Psoas muscle (tissue), 8 donors: Measurements from ENCODE around the gene PDE8B. TPM values are rescaled to one million over a fixed set of nuclear protein-coding genes. Genes with fewer than 3 reads are reported as not detected.

Experiments used
- ATAC-seq, 4 donors: fragments of 200-7000 bp; cut with Tn5 transposase; one replicate each; pipeline ENCODE4 v1.9.1; 2020; ENCODE audit warnings: moderate library complexity in 3 of 4, mild to moderate bottlenecking in 2 of 4
- DNase-seq, 2 donors: peaks; one replicate each; pipeline ENCODE4 v3.0.0-alpha.2; 2020
- H3K27ac ChIP-seq: fragments of 200-600 bp; one replicate; pipeline ENCODE4 v1.8.0; 2022
- H3K27me3 ChIP-seq, 3 donors: fragments of 200-600 bp in 1 of 3; one replicate each; pipeline versions ENCODE4 v1.6.1 to v1.8.0; 2013 to 2022; ENCODE audit warnings: low read length in 2 of 3, mild to moderate bottlenecking in 2 of 3, moderate library complexity in 1 of 3; ENCODE audit not compliant: insufficient read depth in 3 of 3
- H3K36me3 ChIP-seq, 2 donors: fragments of 200-600 bp in 1 of 2; one replicate each; pipeline versions ENCODE4 v1.6.1 to v1.8.0; 2013 to 2022; ENCODE audit warnings: low read depth in 1 of 2, mild to moderate bottlenecking in 1 of 2, moderate library complexity in 1 of 2; ENCODE audit not compliant: insufficient read depth in 1 of 2
- H3K4me1 ChIP-seq: fragments of 200-600 bp; one replicate; pipeline ENCODE4 v1.8.0; 2022
- H3K4me3 ChIP-seq: fragments of 200-600 bp; one replicate; pipeline ENCODE4 v1.8.0; 2022; ENCODE audit warnings: mild to moderate bottlenecking
- H3K9me3 ChIP-seq: fragments of 200-600 bp; one replicate; pipeline ENCODE4 v1.8.0; 2022
- WGBS, 3 donors: extraction: QIAGEN DNeasy Blood & Tissue Kit; methylation state at CpG; one replicate each; pipeline versions ENCODE4 v1.1.6 to v1.1.7; 2013; 5-methylcytosine and 5-hydroxymethylcytosine counted together
- intact Hi-C, 2 donors: fragments of 100-400 bp; cut with DNase I; formaldehyde crosslinking; loops; one replicate each; pipeline versions ENCODE4 v1.11.0 to v1.14.2; 2022
- polyA plus RNA-seq, 3 donors: library from polyadenylated mRNA; stranded (reverse); fragments of 200-250 nt; gene quantifications; one replicate each; pipeline ENCODE4 v1.2.3, GENCODE V29; 2013
- total RNA-seq, 4 donors: library from RNA; stranded (reverse); fragmentation: NEBNext Ultra II Directional in 2 of 4; extraction: Animal tissue kit (Norgen Biotek cat#: 25700) in 2 of 4; gene quantifications; one replicate each; pipeline versions ENCODE4 v1.2.1 to v1.2.4, GENCODE V29; 2021 to 2023
- TF ChIP-seq, protein P1 (sequence below): fragments of 200-600 bp; IDR thresholded peaks from one replicate; pipeline ENCODE4 v1.8.0; 2022; ENCODE audit warnings: antibody characterized with exemption
- donor health status: healthy with polysubstance abuse.
- donor health status: DM: no; HTN: no; CAD: no; lungs with moderate emphysema.
- donor health status: Bipolar disorder and iron deficiency.
- donor health status: healthy.
- donor health status: DM: yes; HTN: yes; CAD: no.
- donor health status: DM: no; HTN: no; CAD: no.
- donor health status: DM: no; HTN: no; CAD: no.
- donor health status: DM: yes; HTN: yes; CAD: no.

Gene PDE8B
- total and polyA plus RNA-seq, 7 donors: 0.12 to 2.9 (median 0.46) TPM

- intact Hi-C loops: no loop called here
- Histone ChIP-seq H3K27me3 (no peaks in the 10 kb centered on the region), H3K4me1 (no peaks in the 10 kb centered on the region), H3K4me3 (no peak overlapping the region), H3K27ac (no peak overlapping the region), H3K9me3 (no peaks in the 10 kb centered on the region), H3K36me3 (no peaks in the 10 kb centered on the region)
- ATAC-seq (no peak), DNase-seq (no peak)
- WGBS, 3 donors: 80 to 86% (median 81%) methylated on average over 8 of the region's 8 CpGs
- TF ChIP-seq, protein P1, sequence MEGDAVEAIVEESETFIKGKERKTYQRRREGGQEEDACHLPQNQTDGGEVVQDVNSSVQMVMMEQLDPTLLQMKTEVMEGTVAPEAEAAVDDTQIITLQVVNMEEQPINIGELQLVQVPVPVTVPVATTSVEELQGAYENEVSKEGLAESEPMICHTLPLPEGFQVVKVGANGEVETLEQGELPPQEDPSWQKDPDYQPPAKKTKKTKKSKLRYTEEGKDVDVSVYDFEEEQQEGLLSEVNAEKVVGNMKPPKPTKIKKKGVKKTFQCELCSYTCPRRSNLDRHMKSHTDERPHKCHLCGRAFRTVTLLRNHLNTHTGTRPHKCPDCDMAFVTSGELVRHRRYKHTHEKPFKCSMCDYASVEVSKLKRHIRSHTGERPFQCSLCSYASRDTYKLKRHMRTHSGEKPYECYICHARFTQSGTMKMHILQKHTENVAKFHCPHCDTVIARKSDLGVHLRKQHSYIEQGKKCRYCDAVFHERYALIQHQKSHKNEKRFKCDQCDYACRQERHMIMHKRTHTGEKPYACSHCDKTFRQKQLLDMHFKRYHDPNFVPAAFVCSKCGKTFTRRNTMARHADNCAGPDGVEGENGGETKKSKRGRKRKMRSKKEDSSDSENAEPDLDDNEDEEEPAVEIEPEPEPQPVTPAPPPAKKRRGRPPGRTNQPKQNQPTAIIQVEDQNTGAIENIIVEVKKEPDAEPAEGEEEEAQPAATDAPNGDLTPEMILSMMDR: no peak
These were observed 188.4 kb downstream of the PDE8B start for GRCh38 chr5:77398896-77399295.

DNA sequence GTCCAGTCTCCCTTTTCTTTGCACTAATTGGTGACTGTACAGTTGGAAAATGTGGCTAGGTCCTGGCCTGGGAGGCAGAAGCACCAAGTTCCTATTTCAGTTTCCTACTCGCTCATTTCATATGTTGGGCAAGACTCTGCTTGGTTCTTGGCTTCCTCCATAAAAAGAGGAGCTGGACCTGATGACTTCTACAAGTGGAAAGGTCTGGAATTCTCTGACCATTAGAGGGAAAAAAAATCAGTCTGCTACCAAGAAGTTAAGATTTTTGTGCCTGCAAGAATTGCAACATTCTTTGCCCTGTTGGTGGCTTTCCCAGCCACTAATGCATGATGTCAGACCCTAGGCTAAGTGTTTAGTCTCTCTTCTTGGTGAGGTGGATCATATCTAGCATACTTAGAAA is 190.2 kb downstream of the PDE8B start:
- no peak for ATAC-seq

DNA sequence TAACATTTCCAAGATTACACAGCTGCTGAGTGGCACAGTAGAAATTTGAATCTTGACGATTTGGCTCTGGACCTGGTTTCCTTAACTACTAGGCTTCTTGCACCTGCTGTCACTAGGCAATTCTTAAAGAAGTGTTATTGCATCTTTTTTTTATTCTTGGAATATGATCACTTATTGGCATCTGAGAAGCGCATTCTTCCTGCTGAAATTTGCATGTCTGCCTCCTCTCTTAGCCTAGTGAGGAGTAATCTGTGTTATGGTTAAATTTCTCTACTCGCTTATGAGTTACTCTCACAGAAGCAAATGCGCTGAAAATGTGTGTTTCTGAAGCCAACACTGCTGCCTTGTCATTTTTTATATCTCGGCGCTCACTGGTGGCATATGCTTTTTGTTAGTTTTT is 192.3 kb downstream of the PDE8B start:
- ATAC-seq (no peak), DNase-seq (no peak)
- Histone ChIP-seq H3K9me3 (no peaks in the 10 kb centered on the region), H3K27ac (no peak overlapping the region), H3K4me1 (no peaks in the 10 kb centered on the region), H3K36me3 (no peaks in the 10 kb centered on the region), H3K27me3 (peaks cover 0 to 3% (median 0%) of the 10 kb centered on the region in 3 donors), H3K4me3 (no peak overlapping the region)
- TF ChIP-seq, protein P1: no peak
- 35 to 45% (median 36%) methylated on average over 6 of the region's 6 CpGs for WGBS, 3 donors
- intact Hi-C loops: no loop called here

More for the DNA sequence above, 190.2 kb downstream of the PDE8B start:
- intact Hi-C loops: no loop called here
- WGBS, 3 donors: 87 to 97% (median 88%) methylated on average over 1 of the region's 1 CpG
- H3K9me3 ChIP-seq: no peaks in the 10 kb centered on the region
- DNase-seq: no peak
- no peak overlapping the region for H3K27ac ChIP-seq
- TF ChIP-seq, protein P1: no peak
- H3K4me3 ChIP-seq: no peak overlapping the region
- H3K27me3 ChIP-seq: peaks cover 0 to 3% (median 0%) of the 10 kb centered on the region in 3 donors
- no peaks in the 10 kb centered on the region for H3K36me3 ChIP-seq
- no peaks in the 10 kb centered on the region for H3K4me1 ChIP-seq

DNA sequence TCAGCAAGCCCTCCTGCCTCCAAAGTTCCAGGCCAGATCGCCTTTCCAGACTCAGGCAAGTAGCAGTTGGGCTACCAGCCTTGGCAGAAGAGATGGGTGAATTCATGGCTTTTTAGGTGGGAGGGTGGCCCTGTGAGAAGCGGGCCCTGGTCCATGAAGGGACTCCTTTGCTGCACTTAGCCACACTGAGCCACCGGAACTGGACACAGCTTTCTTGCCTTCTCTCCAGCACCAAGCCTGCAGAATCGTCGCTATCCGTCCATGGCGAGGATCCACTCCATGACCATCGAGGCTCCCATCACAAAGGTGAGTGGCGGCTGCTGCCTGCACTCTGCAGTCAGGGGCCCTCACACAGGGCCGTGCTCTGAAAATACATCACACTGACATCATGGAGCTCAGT is 196.7 kb downstream of the PDE8B start:
- Histone ChIP-seq H3K9me3 (no peaks in the 10 kb centered on the region), H3K36me3 (no peaks in the 10 kb centered on the region), H3K27ac (no peak overlapping the region), H3K27me3 (peaks cover 0 to 3% (median 0%) of the 10 kb centered on the region in 3 donors), H3K4me3 (no peak overlapping the region), H3K4me1 (no peaks in the 10 kb centered on the region)
- no peak for DNase-seq
- TF ChIP-seq, protein P1: no peak
- intact Hi-C loops: no loop called here
- no peak for ATAC-seq
- 92 to 93% (median 93%) methylated on average over 10 of the region's 10 CpGs for WGBS, 3 donors
